ENCODE results near the gene LMF2.

LMF2 gene

GRCh38 chr22:50487290-50488005 lies 20.1 kb downstream of the LMF2 start:
- H3K4me2 ChIP-seq (ENCODE audit: low read depth, low read length), result 0 out of 2 replicates have a peak overlapping the region, but pooled peaks have one; percentile 0
- no peak for DNase-seq
- H3K9me3 ChIP-seq (replicated peaks; ENCODE audit: insufficient read depth, low read length), result no peaks in the 10 kb centered on the region
- H3K27ac ChIP-seq (ENCODE audit: low read length), result no peak overlapping the region
- no peaks in the 10 kb centered on the region for H3K79me2 ChIP-seq (ENCODE audit: low read length)
- no peaks in the 10 kb centered on the region for H3F3A ChIP-seq (ENCODE audit: insufficient read depth, low read length)
- no peaks in the 10 kb centered on the region for H3K4me1 ChIP-seq (ENCODE audit: low read length)
- H3K27me3 ChIP-seq (replicated peaks; ENCODE audit: insufficient read depth, low read length), result no peaks in the 10 kb centered on the region
- H3K9ac ChIP-seq (ENCODE audit: low read length), result no peak overlapping the region
- no peaks in the 10 kb centered on the region for H4K20me1 ChIP-seq (ENCODE audit: insufficient read depth, low read length)
- no peak overlapping the region for H2AFZ ChIP-seq (ENCODE audit: low read length)
- TF ChIP-seq EZH2 (optimal IDR thresholded peaks at IDR 0.05; ENCODE audit: low read depth, low read length) (no peak), CTCF (IDR thresholded peaks at IDR 0.05; ENCODE audit: low read length) (no peak), EZH2phosphoT487 (IDR thresholded peaks at IDR 0.05; ENCODE audit: low read length) (no peak)
- H3K4me3 ChIP-seq (ENCODE audit: low read length), result no peak overlapping the region
- H3K36me3 ChIP-seq (replicated peaks; ENCODE audit: insufficient read depth, low read length), result no peaks in the 10 kb centered on the region
- no peaks in the 10 kb centered on the region for H3K9me2 ChIP-seq (replicated peaks; ENCODE audit: insufficient read depth, low read length)

- TF ChIP-seq CTCF (IDR thresholded peaks at IDR 0.05; ENCODE audit: low read length) (no peak), EZH2 (optimal IDR thresholded peaks at IDR 0.05; ENCODE audit: low read depth, low read length) (no peak), EZH2phosphoT487 (IDR thresholded peaks at IDR 0.05; ENCODE audit: low read length) (no peak)
- Histone ChIP-seq H3K9ac (ENCODE audit: low read length) (no peak within 1 kb of the TSS), H3K4me1 (ENCODE audit: low read length) (no peaks in the 10 kb centered on the region), H3K79me2 (ENCODE audit: low read length) (no peaks in the 10 kb centered on the region), H3K4me2 (ENCODE audit: low read depth, low read length) (0 out of 2 replicates have a peak within 1 kb of the TSS, but pooled peaks have one; percentile 0), H3K36me3 (replicated peaks; ENCODE audit: insufficient read depth, low read length) (no peaks in the 10 kb centered on the region), H3F3A (ENCODE audit: insufficient read depth, low read length) (no peaks in the 10 kb centered on the region), H3K9me3 (replicated peaks; ENCODE audit: insufficient read depth, low read length) (no peaks in the 10 kb centered on the region), H3K27me3 (replicated peaks; ENCODE audit: insufficient read depth, low read length) (no peaks in the 10 kb centered on the region), H2AFZ (ENCODE audit: low read length) (no peak within 1 kb of the TSS), H4K20me1 (ENCODE audit: insufficient read depth, low read length) (no peaks in the 10 kb centered on the region), H3K9me2 (replicated peaks; ENCODE audit: insufficient read depth, low read length) (no peaks in the 10 kb centered on the region), H3K4me3 (ENCODE audit: low read length) (no peak within 1 kb of the TSS), H3K27ac (ENCODE audit: low read length) (no peak within 1 kb of the TSS)
- no peak for DNase-seq
Observed at GRCh38 chr22:50486561-50487289, 20.8 kb downstream of the LMF2 start, which contains the start of gene MIOX. TSS of gene MIOX (plus strand) at chr22:50486859. CDS start at chr22:50486898, 39 bp downstream.

GRCh38 chr22:50485221-50486131 lies 22.0 kb downstream of the LMF2 start:
- no peaks in the 10 kb centered on the region for H3K9me3 ChIP-seq (replicated peaks; ENCODE audit: insufficient read depth, low read length)
- TF ChIP-seq CTCF (IDR thresholded peaks at IDR 0.05; ENCODE audit: low read length) (no peak), EZH2phosphoT487 (IDR thresholded peaks at IDR 0.05; ENCODE audit: low read length) (no peak), EZH2 (optimal IDR thresholded peaks at IDR 0.05; ENCODE audit: low read depth, low read length) (no peak)

More at GRCh38 chr22:50485221-50486131, 22.0 kb downstream of the LMF2 start:
- Histone ChIP-seq H3K27me3 (replicated peaks; ENCODE audit: insufficient read depth, low read length) (0 out of 2 replicates have a peak, but pooled peaks cover under 1% of the 10 kb centered on the region), H3K36me3 (replicated peaks; ENCODE audit: insufficient read depth, low read length) (no peaks in the 10 kb centered on the region), H4K20me1 (ENCODE audit: insufficient read depth, low read length) (no peaks in the 10 kb centered on the region), H3K4me3 (ENCODE audit: low read length) (no peak overlapping the region), H3K27ac (ENCODE audit: low read length) (no peak overlapping the region), H3K9ac (ENCODE audit: low read length) (no peak overlapping the region), H2AFZ (ENCODE audit: low read length) (no peak overlapping the region), H3F3A (ENCODE audit: insufficient read depth, low read length) (no peaks in the 10 kb centered on the region), H3K4me2 (ENCODE audit: low read depth, low read length) (no peak overlapping the region), H3K4me1 (ENCODE audit: low read length) (no peaks in the 10 kb centered on the region), H3K79me2 (ENCODE audit: low read length) (no peaks in the 10 kb centered on the region), H3K9me2 (replicated peaks; ENCODE audit: insufficient read depth, low read length) (no peaks in the 10 kb centered on the region)
- no peak for DNase-seq

All from MM.1S (cell line).